ENCODE measurements around the gene EHBP1. TPM values are rescaled to one million over a fixed set of nuclear protein-coding genes. Genes with fewer than 3 reads are reported as not detected.

EHBP1 gene
- total RNA-seq, 3 donors from 2014 or later (not counting 1 experiment from before 2014, with no cell fraction given), result 22.4 to 33.4 (median 28.3) TPM

DNA sequence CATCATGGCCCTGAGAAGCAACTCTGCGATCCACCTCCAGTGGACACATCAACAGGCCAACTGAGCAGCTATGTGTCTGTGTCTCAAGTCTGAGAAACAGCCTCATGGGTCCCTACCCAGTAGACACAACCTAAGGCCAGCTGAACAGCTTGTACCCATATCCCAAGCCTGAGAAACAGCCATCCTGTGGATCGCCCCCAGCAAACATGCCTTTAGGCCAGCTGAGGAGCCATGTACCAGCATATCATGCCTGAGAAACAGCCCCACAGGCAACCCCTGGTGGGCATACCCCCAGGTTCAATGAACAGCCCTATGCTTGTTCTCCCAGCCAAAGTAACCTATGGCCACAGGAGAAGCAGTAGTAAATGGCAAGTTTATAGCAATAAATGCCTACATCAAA is 218.4 kb downstream of the EHBP1 start:
- Mint-ChIP-seq H3K27me3 (ENCODE audit: low read depth in 2 of 2) (no peaks in the 10 kb centered on the region), H3K4me1 (no peaks in the 10 kb centered on the region), H3K27ac (no peak overlapping the region), H3K36me3 (peaks cover 26% of the 10 kb centered on the region), H3K9me3 (peaks cover 6 to 13% of the 10 kb centered on the region in 2 donors), H3K4me3 (no peak overlapping the region)
- H3K36me3 ChIP-seq (ENCODE audit: control insufficient read depth, insufficient read depth, low read length), result no peaks in the 10 kb centered on the region
- 98% methylated on average over 2 of the region's 2 CpGs for WGBS (ENCODE audit: insufficient coverage)
- TF ChIP-seq, protein P1, sequence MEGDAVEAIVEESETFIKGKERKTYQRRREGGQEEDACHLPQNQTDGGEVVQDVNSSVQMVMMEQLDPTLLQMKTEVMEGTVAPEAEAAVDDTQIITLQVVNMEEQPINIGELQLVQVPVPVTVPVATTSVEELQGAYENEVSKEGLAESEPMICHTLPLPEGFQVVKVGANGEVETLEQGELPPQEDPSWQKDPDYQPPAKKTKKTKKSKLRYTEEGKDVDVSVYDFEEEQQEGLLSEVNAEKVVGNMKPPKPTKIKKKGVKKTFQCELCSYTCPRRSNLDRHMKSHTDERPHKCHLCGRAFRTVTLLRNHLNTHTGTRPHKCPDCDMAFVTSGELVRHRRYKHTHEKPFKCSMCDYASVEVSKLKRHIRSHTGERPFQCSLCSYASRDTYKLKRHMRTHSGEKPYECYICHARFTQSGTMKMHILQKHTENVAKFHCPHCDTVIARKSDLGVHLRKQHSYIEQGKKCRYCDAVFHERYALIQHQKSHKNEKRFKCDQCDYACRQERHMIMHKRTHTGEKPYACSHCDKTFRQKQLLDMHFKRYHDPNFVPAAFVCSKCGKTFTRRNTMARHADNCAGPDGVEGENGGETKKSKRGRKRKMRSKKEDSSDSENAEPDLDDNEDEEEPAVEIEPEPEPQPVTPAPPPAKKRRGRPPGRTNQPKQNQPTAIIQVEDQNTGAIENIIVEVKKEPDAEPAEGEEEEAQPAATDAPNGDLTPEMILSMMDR (IDR thresholded peaks at IDR 0.05), result no peak
- no peaks in the 10 kb centered on the region for H3K4me1 ChIP-seq (ENCODE audit: control insufficient read depth, insufficient read depth, low read length)
- peaks cover 6% of the 10 kb centered on the region for H3K9me3 ChIP-seq (ENCODE audit: control insufficient read depth, insufficient read depth, low read length)
- H3K4me3 ChIP-seq (ENCODE audit: low read length), result no peak overlapping the region
- H3K27me3 ChIP-seq (ENCODE audit: control insufficient read depth, insufficient read depth, low read length), result no peaks in the 10 kb centered on the region
- intact Hi-C loops (cut with micrococcal nuclease), result no loop called here
- no peak overlapping the region for H3K27ac ChIP-seq (ENCODE audit: low read length)
- DNase-seq (no peak), ATAC-seq (no peak)

DNA sequence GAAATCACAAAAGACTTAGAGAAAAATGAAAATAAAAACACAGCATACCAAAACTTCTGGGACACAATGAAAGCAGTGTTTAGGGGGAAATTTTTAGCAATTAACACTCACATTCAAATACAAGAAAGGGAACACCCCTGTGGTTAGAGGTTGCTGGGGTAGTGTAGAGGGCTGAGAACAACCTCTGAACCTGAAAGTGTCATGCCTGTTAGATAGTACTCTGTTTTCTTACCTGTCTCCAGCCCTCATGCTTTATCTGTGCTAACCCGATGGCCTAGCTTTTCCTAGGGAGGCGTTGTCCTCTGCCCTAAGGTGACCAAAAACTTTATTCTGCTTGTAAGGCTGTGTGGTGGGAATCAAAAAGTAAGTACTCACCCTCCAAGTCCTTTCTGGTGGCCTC is 222.5 kb downstream of the EHBP1 start:
- peaks cover 8% of the 10 kb centered on the region for H3K36me3 Mint-ChIP-seq
- ATAC-seq (no peak), DNase-seq (no peak)
- intact Hi-C loops (cut with micrococcal nuclease), result no loop called here
- TF ChIP-seq, protein P1 (IDR thresholded peaks at IDR 0.05), result no peak
- WGBS (ENCODE audit: insufficient coverage), result 100% methylated on average over 2 of the region's 2 CpGs
- Histone ChIP-seq H3K9me3 (ENCODE audit: control insufficient read depth, insufficient read depth, low read length) (peaks cover 6% of the 10 kb centered on the region), H3K4me3 (ENCODE audit: low read length) (no peak overlapping the region), H3K27me3 (ENCODE audit: control insufficient read depth, insufficient read depth, low read length) (no peaks in the 10 kb centered on the region), H3K36me3 (ENCODE audit: control insufficient read depth, insufficient read depth, low read length) (no peaks in the 10 kb centered on the region), H3K27ac (ENCODE audit: low read length) (no peak overlapping the region), H3K4me1 (ENCODE audit: control insufficient read depth, insufficient read depth, low read length) (no peaks in the 10 kb centered on the region)
- H3K4me3 Mint-ChIP-seq, result no peak overlapping the region
- no peaks in the 10 kb centered on the region for H3K27me3 Mint-ChIP-seq (ENCODE audit: low read depth in 2 of 2)
- H3K9me3 Mint-ChIP-seq, result peaks cover 2 to 5% of the 10 kb centered on the region in 2 donors
- H3K27ac Mint-ChIP-seq, result no peak overlapping the region
- no peaks in the 10 kb centered on the region for H3K4me1 Mint-ChIP-seq

DNA sequence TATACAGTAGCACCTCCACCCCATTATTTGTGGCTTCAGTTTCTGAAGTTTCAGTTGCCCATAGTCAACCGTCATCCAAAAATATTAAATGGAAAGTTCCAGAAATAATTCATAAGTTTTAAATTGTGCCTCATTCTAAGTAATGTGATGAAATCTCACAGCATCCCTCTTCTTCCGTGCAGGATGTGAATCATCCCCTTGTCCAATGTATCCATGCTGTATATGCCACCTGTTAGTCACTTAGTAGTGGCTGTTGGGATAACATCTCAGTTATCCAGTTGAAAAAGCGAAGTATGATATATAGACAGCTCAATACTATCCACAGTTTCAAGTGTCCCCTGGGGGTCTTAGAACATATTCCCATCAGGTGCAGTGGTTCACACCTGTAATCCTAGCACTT is 226.0 kb downstream of the EHBP1 start:
- no peaks in the 10 kb centered on the region for H3K27me3 Mint-ChIP-seq (ENCODE audit: low read depth in 2 of 2)
- 92% methylated on average over 3 of the region's 3 CpGs for WGBS (ENCODE audit: insufficient coverage)
- no peaks in the 10 kb centered on the region for H3K9me3 Mint-ChIP-seq
- no peaks in the 10 kb centered on the region for H3K4me1 Mint-ChIP-seq
- Histone ChIP-seq H3K27me3 (ENCODE audit: control insufficient read depth, insufficient read depth, low read length) (no peaks in the 10 kb centered on the region), H3K4me1 (ENCODE audit: control insufficient read depth, insufficient read depth, low read length) (no peaks in the 10 kb centered on the region), H3K27ac (ENCODE audit: low read length) (no peak overlapping the region), H3K36me3 (ENCODE audit: control insufficient read depth, insufficient read depth, low read length) (no peaks in the 10 kb centered on the region), H3K9me3 (ENCODE audit: control insufficient read depth, insufficient read depth, low read length) (no peaks in the 10 kb centered on the region), H3K4me3 (ENCODE audit: low read length) (no peak overlapping the region)
- intact Hi-C loops (cut with micrococcal nuclease), result no loop called here
- TF ChIP-seq, protein P1 (IDR thresholded peaks at IDR 0.05), result no peak
- no peak overlapping the region for H3K4me3 Mint-ChIP-seq
- no peak overlapping the region for H3K27ac Mint-ChIP-seq
- ATAC-seq (no peak), DNase-seq (no peak)
- no peaks in the 10 kb centered on the region for H3K36me3 Mint-ChIP-seq

DNA sequence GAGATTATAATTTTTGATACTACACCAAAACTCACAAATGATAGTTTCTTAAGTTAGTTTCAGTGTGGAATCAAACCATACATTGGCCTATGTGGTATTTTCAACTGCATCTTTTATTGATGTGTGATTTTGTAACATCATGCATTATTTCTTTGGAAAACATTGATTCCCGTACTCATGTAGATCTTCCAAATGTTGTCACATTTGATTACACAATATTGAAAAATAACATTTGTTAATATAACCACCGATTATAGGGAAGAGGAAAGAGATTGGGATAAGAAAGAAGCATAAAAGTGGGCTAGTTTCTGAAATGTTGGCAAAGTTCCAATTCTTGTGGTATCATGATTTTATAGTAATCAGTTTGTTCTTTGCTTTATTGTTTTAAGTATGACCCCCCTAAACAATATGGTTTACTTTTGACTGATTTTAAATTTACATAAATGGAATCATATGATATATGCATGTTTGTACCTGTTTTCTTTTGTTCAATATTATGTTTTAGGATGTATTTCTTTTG is 227.9 kb downstream of the EHBP1 start:
- no peaks in the 10 kb centered on the region for H3K4me1 Mint-ChIP-seq
- H3K4me1 ChIP-seq (ENCODE audit: control insufficient read depth, insufficient read depth, low read length), result no peaks in the 10 kb centered on the region

More for the DNA sequence above, 227.9 kb downstream of the EHBP1 start:
- no peak for ATAC-seq
- Mint-ChIP-seq H3K9me3 (no peaks in the 10 kb centered on the region), H3K4me3 (no peak overlapping the region), H3K27me3 (ENCODE audit: low read depth in 2 of 2) (no peaks in the 10 kb centered on the region), H3K36me3 (no peaks in the 10 kb centered on the region), H3K27ac (no peak overlapping the region)
- no peaks in the 10 kb centered on the region for H3K9me3 ChIP-seq (ENCODE audit: control insufficient read depth, insufficient read depth, low read length)
- H3K4me3 ChIP-seq (ENCODE audit: low read length), result no peak overlapping the region
- TF ChIP-seq, protein P1 (IDR thresholded peaks at IDR 0.05), result no peak
- intact Hi-C loops (cut with micrococcal nuclease), result no loop called here
- no peak overlapping the region for H3K27ac ChIP-seq (ENCODE audit: low read length)
- H3K36me3 ChIP-seq (ENCODE audit: control insufficient read depth, insufficient read depth, low read length), result no peaks in the 10 kb centered on the region
- H3K27me3 ChIP-seq (ENCODE audit: control insufficient read depth, insufficient read depth, low read length), result no peaks in the 10 kb centered on the region
- no CpG with 5 or more reads among the region's 2 CpGs for WGBS (ENCODE audit: insufficient coverage)
- no peak for DNase-seq
